ENCODE measurements around the gene DNAJC11.
"Not testable (repeated sequence)": the region's sequence is repeated elsewhere in the genome, so short reads cannot be mapped to it uniquely, and the experiment has no call there.

Gene DNAJC11

GRCh38 chr1:6701437-6702153 lies at the start of gene DNAJC11:
Gene DNAJC11 (minus strand): TSS chr1:6701816. CDS start chr1:6701800, 16 bp downstream.
- DNase-seq: peak; percentile 85

- DNase-seq: no peak
These were observed 48.9 kb upstream of the DNAJC11 start for GRCh38 chr1:6750490-6750889.

GRCh38 chr1:6747674-6748073 lies 46.1 kb upstream of the DNAJC11 start:
- DNase-seq: no peak

GRCh38 chr1:6745073-6745472 lies 43.5 kb upstream of the DNAJC11 start:
- DNase-seq: no peak

- peak; percentile 57 for DNase-seq
These were observed 41.8 kb upstream of the DNAJC11 start for GRCh38 chr1:6743189-6744101.

GRCh38 chr1:6742676-6743188 lies 41.1 kb upstream of the DNAJC11 start:
- DNase-seq: not testable (repeated sequence)

GRCh38 chr1:6738987-6739676 lies 37.5 kb upstream of the DNAJC11 start:
- DNase-seq: no peak

GRCh38 chr1:6732942-6733341 lies 31.3 kb upstream of the DNAJC11 start:
- no peak for DNase-seq

GRCh38 chr1:6731905-6732304 lies 30.3 kb upstream of the DNAJC11 start:
- no peak for DNase-seq

- no peak for DNase-seq
These were observed 29.3 kb upstream of the DNAJC11 start for GRCh38 chr1:6730880-6731279.

GRCh38 chr1:6730473-6730872 lies 28.9 kb upstream of the DNAJC11 start:
- DNase-seq: no peak

GRCh38 chr1:6727535-6727934 lies 25.9 kb upstream of the DNAJC11 start:
- peak; percentile 13 for DNase-seq

GRCh38 chr1:6726253-6726652 lies 24.6 kb upstream of the DNAJC11 start:
- no peak for DNase-seq

GRCh38 chr1:6724517-6725141 lies 23.0 kb upstream of the DNAJC11 start:
- DNase-seq: peak; percentile 49

GRCh38 chr1:6723621-6724428 lies 22.2 kb upstream of the DNAJC11 start:
- no peak for DNase-seq

GRCh38 chr1:6711174-6711573 lies 9.6 kb upstream of the DNAJC11 start:
- DNase-seq: no peak

GRCh38 chr1:6704746-6705145 lies 3.1 kb upstream of the DNAJC11 start:
- DNase-seq: no peak

- no peak for DNase-seq
These were observed 1.4 kb upstream of the DNAJC11 start for GRCh38 chr1:6703016-6703415.

GRCh38 chr1:6700853-6701436 lies 671 bp downstream of the DNAJC11 start:
- no peak for DNase-seq

- not testable (repeated sequence) for DNase-seq
These were observed 1.7 kb downstream of the DNAJC11 start for GRCh38 chr1:6699915-6700314.

GRCh38 chr1:6695868-6696267 lies 5.7 kb downstream of the DNAJC11 start:
- DNase-seq: no peak
